HG02678 (cell line): ENCODE results near the gene DGCR2.
"Not testable (repeated sequence)": the region's sequence is repeated elsewhere in the genome, so short reads cannot be mapped to it uniquely, and the experiment has no call there.

Experiments used
- ATAC-seq: cut with Tn5 transposase; IDR thresholded peaks from one replicate; pipeline ENCODE4 v1.9.1; 2021; ENCODE audit warnings: mild to moderate bottlenecking, moderate library complexity; ENCODE audit not compliant: unreplicated experiment

Gene DGCR2

DNA sequence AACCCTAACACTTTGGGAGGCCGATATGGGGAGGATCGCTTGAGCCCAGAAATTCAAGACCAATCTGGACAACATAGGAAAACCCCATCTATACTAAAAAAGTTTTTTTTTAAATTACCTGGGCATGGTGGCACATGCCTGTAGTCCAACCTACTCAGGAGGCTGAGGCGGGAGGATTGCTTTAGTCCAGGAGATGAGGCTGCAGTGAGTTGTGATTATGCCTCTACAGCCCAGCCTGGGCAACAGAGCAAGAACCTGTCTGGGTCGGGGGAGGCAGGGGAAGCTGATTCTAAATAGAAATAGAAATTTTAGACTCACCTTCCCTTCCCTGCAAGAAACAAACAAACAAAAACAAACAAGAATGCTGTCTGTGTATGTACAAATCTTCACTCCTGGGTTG, 133.3 kb downstream of the DGCR2 start:
- no peak for ATAC-seq

DNA sequence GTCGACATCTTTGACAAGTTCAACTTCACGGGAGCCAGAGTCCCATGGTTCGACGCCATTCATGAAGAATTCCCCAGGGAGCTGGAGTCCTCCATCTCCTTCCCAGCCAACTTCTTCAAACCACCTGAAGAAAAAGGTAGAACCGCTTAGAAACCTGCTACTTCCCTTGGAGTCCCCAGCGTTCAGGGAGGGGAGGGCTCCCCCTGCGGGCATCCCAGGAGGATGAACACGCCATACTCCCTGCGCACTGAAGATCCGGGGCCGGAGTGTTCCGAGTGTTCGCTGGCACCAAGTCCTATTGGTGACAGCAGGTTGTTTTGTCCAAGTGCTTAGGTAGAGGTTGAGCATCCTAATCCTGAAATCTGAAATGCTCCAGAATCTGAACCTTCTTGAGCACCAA, 134.4 kb downstream of the DGCR2 start:
- ATAC-seq: no peak

GRCh38 chr22:18987114-18987513, 135.1 kb downstream of the DGCR2 start:
- ATAC-seq: not testable (repeated sequence)
